ENCODE results near the gene SIRT1. TPM values are rescaled to one million over a fixed set of nuclear protein-coding genes. Genes with fewer than 3 reads are reported as not detected.

The SIRT1 gene
- total RNA-seq, 6 experiments from 2014 or later: 9.8 to 12.9 (median 11.7) TPM

GRCh38 chr10:67883710-67884312 lies 645 bp upstream of the SIRT1 start:
- peak overlapping the region; percentile 91 for H3K27ac Mint-ChIP-seq
- no peaks in the 10 kb centered on the region for H3K9me3 Mint-ChIP-seq
- peaks cover 2% of the 10 kb centered on the region; the same call in 1 of the 2 replicates for H3K27me3 Mint-ChIP-seq (ENCODE audit: insufficient read depth)
- peak overlapping the region; percentile 95 for H3K4me3 Mint-ChIP-seq
- DNase-seq: no peak
- TF ChIP-seq, protein P1, sequence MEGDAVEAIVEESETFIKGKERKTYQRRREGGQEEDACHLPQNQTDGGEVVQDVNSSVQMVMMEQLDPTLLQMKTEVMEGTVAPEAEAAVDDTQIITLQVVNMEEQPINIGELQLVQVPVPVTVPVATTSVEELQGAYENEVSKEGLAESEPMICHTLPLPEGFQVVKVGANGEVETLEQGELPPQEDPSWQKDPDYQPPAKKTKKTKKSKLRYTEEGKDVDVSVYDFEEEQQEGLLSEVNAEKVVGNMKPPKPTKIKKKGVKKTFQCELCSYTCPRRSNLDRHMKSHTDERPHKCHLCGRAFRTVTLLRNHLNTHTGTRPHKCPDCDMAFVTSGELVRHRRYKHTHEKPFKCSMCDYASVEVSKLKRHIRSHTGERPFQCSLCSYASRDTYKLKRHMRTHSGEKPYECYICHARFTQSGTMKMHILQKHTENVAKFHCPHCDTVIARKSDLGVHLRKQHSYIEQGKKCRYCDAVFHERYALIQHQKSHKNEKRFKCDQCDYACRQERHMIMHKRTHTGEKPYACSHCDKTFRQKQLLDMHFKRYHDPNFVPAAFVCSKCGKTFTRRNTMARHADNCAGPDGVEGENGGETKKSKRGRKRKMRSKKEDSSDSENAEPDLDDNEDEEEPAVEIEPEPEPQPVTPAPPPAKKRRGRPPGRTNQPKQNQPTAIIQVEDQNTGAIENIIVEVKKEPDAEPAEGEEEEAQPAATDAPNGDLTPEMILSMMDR (IDR thresholded peaks at IDR 0.05): no peak
- peaks cover 22% of the 10 kb centered on the region for H3K4me1 Mint-ChIP-seq (ENCODE audit: low read depth)
- peaks cover 15% of the 10 kb centered on the region for H3K36me3 Mint-ChIP-seq (ENCODE audit: low read depth)

DNA sequence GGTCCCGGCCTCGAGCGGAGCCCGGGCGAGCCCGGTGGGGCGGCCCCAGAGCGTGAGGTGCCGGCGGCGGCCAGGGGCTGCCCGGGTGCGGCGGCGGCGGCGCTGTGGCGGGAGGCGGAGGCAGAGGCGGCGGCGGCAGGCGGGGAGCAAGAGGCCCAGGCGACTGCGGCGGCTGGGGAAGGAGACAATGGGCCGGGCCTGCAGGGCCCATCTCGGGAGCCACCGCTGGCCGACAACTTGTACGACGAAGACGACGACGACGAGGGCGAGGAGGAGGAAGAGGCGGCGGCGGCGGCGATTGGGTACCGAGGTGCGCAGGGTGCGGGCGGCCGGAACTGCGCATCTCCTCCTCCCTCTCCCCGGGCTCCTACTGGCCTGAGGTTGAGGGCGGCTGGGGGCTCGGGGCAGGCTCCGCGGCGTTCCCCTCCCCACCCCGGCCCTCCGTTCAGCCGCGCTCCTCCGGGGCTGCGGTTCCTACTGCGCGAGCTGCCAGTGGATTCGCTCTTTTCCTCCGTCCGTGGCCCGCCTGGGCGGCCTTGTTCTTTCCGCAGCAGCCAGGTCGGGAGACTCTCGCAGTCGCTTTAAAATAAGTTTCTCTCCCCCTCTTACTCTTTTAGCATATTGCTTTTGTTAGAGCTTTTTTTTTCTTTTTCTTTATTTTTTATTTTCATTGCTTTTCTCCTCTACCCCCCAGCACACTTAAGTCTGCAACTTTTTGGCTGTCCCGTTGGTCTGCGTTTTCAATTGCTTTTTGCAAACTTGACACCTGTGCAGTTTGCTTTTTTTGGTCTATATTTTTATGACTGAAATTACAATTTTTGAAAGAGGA lies 600 bp downstream of the SIRT1 start:
- peaks cover 24% of the 10 kb centered on the region for H3K36me3 Mint-ChIP-seq (ENCODE audit: low read depth)
- DNase-seq: peak; percentile 64
- TF ChIP-seq, protein P1 (IDR thresholded peaks at IDR 0.05): no peak; the same call in 1 of the 2 replicates
- H3K27ac Mint-ChIP-seq: peak overlapping the region; percentile 91
- peaks cover 22% of the 10 kb centered on the region for H3K4me1 Mint-ChIP-seq (ENCODE audit: low read depth)
- H3K4me3 Mint-ChIP-seq: peak overlapping the region; percentile 95
- H3K27me3 Mint-ChIP-seq (ENCODE audit: insufficient read depth): peaks cover 2% of the 10 kb centered on the region; the same call in 1 of the 2 replicates
- H3K9me3 Mint-ChIP-seq: no peaks in the 10 kb centered on the region

DNA sequence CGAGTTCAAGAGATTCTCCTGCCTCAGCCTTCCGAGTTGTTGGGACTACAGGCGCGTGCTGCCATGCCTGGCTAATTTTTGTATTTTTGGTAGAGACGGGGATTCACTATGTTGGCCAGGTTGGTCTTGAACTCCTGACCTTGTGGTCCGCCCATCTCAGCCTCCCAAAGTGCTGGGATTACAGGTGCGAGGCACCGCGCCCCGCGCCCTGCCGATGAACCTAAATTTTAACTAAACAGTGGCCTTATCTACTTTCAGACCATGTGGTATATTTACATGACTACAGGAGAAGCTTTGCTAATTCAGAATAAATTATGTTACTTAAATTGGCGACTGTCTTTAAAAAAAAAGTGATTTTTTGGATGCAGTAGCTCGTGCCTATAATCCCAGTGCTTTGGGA lies 9.2 kb downstream of the SIRT1 start:
- Mint-ChIP-seq H3K36me3 (ENCODE audit: low read depth) (peaks cover 18% of the 10 kb centered on the region), H3K27ac (no peak overlapping the region), H3K4me1 (ENCODE audit: low read depth) (no peaks in the 10 kb centered on the region), H3K4me3 (no peak overlapping the region), H3K9me3 (no peaks in the 10 kb centered on the region), H3K27me3 (ENCODE audit: insufficient read depth) (no peaks in the 10 kb centered on the region)
- TF ChIP-seq, protein P1 (IDR thresholded peaks at IDR 0.05): no peak
- DNase-seq: no peak

DNA sequence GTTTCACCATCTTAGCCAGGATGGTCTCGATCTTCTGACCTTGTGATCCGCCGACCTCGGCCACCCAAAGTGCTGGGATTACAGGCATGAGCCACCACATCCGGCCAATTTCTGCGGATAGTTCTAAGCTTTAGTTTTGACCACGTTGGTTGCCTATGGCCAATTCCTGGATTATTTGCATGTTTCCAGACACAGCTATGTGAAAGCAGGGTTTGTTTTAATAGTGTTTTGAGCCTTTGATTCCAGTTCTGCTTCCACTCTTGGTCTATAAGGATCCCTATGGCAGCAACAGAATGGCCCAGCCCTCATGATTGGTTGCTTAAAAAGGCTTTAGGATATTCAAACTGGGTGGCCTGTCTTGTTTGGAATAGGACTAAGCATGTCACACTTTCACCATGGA lies 19.1 kb downstream of the SIRT1 start:
- H3K4me3 Mint-ChIP-seq: no peak overlapping the region

DNA sequence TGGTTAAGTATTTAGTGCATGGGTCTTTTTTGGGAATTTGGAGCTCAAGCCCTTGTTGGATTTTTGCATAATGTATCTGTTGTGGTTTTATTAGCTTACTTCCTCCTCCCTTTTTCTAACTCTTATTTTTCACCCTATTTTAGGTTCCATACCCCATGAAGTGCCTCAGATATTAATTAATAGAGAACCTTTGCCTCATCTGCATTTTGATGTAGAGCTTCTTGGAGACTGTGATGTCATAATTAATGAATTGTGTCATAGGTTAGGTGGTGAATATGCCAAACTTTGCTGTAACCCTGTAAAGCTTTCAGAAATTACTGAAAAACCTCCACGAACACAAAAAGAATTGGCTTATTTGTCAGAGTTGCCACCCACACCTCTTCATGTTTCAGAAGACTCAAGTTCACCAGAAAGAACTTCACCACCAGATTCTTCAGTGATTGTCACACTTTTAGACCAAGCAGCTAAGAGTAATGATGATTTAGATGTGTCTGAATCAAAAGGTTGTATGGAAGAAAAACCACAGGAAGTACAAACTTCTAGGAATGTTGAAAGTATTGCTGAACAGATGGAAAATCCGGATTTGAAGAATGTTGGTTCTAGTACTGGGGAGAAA lies 28.0 kb downstream of the SIRT1 start:
- TF ChIP-seq, protein P1 (IDR thresholded peaks at IDR 0.05): no peak
- H3K4me3 Mint-ChIP-seq: peak overlapping the region; percentile 45; the same call in 1 of the 2 replicates
- peak; percentile 30 for DNase-seq
- peak overlapping the region; percentile 60 for H3K27ac Mint-ChIP-seq
- peaks cover 53% of the 10 kb centered on the region for H3K36me3 Mint-ChIP-seq (ENCODE audit: low read depth)
- H3K9me3 Mint-ChIP-seq: no peaks in the 10 kb centered on the region; the same call in 1 of the 2 replicates
- peaks cover 17% of the 10 kb centered on the region for H3K4me1 Mint-ChIP-seq (ENCODE audit: low read depth)
- peaks cover 25% of the 10 kb centered on the region for H3K27me3 Mint-ChIP-seq (ENCODE audit: insufficient read depth)

More for the DNA sequence above, 19.1 kb downstream of the SIRT1 start:
- Mint-ChIP-seq H3K36me3 (ENCODE audit: low read depth) (peaks cover 26% of the 10 kb centered on the region), H3K9me3 (no peaks in the 10 kb centered on the region), H3K27ac (no peak overlapping the region), H3K27me3 (ENCODE audit: insufficient read depth) (no peaks in the 10 kb centered on the region), H3K4me1 (ENCODE audit: low read depth) (no peaks in the 10 kb centered on the region)
- DNase-seq: no peak
- TF ChIP-seq, protein P1 (IDR thresholded peaks at IDR 0.05): no peak

Data from HFFc6 (cell line).